ENCODE results near the gene ZBTB40. TPM values are rescaled to one million over a fixed set of nuclear protein-coding genes. Genes with fewer than 3 reads are reported as not detected.

Gene ZBTB40
- total and polyA plus RNA-seq, 9 of the 15 experiments (the other 6 are each of a cell fraction or from before 2014, with no cell fraction given), result 2.6 to 26.0 (median 18.8) TPM

- Histone ChIP-seq H3K4me2 (ENCODE audit: insufficient read depth, low read length) (no peak overlapping the region), H3K9ac (ENCODE audit: insufficient read depth in 1 of 2, low read depth in 2 of 2, low read length in 2 of 2) (no peak overlapping the region), H3K9me1 (ENCODE audit: control insufficient read depth, insufficient read depth, low read length) (no peaks in the 10 kb centered on the region), H3K27ac (ENCODE audit: extremely low read depth, low read depth, low read length) (no peak overlapping the region; the same call in 2 of the 3 replicates), H3K4me1 (replicated peaks in 1 of 2; ENCODE audit: control insufficient read depth in 2 of 2, insufficient read depth in 2 of 2, low read length in 2 of 2) (peaks cover 19 to 31% of the 10 kb centered on the region in 2 experiments; a peak in 4 of 5 replicates), H3K9me3 (replicated peaks; ENCODE audit: control insufficient read depth, insufficient read depth, low read depth, low read length) (peaks cover 9% of the 10 kb centered on the region), H3K27me3 (ENCODE audit: control insufficient read depth in 2 of 2, insufficient read depth in 2 of 2, low read length in 2 of 2) (no peaks in the 10 kb centered on the region), H3K36me3 (ENCODE audit: control insufficient read depth, insufficient read depth, low read length) (no peaks in the 10 kb centered on the region), H2AFZ (ENCODE audit: low read depth, low read length) (peak overlapping the region; percentile 27), H3K79me2 (ENCODE audit: control insufficient read depth, insufficient read depth, low read length) (peaks cover 36% of the 10 kb centered on the region), H3K4me3 (no peak overlapping the region), H4K20me1 (replicated peaks; ENCODE audit: control insufficient read depth, insufficient read depth, low read length) (no peaks in the 10 kb centered on the region)
- ATAC-seq (no peak), DNase-seq (ENCODE audit: extremely low read depth in 1 of 4, low spot score in 3 of 4) (no peak), FAIRE-seq (no peak)
- POLR2A ChIA-PET, result interaction anchor here (0.6 to 1.4 kb wide), 4 partner anchors 10 to 60 kb away, joined by 3 read pairs; no protein-coding TSS in a partner anchor
- WGBS (ENCODE audit: insufficient coverage, low coverage, missing lambda C conversion rate), result 81% methylated on average over 12 of the region's 12 CpGs
- in situ Hi-C loops (cut with MboI) (no loop called here), intact Hi-C loops (cut with micrococcal nuclease) (no loop called here)
- TF ChIP-seq PHF20 (IDR thresholded peaks at IDR 0.05; ENCODE audit: partially characterized antibody), result no peak
- no peak for TF ChIP-seq NR2C1 (IDR thresholded peaks at IDR 0.05)
- no peak for TF ChIP-seq NR2C1 (tag; IDR thresholded peaks at IDR 0.05)
- no peak for TF ChIP-seq ZKSCAN1 (IDR thresholded peaks at IDR 0.05; ENCODE audit: low read depth, low read length)
- CTCF ChIA-PET (ENCODE audit: low intra/inter-chr PET ratio), result no interaction called here
- no TSS peak for BruUV-seq (replicated peaks)
These were observed 1.2 kb upstream of the ZBTB40 start for GRCh38 chr1:22450351-22451021.

GRCh38 chr1:22452481-22452957 is 868 bp downstream of the ZBTB40 start:
- WGBS (ENCODE audit: insufficient coverage, low coverage, missing lambda C conversion rate), result 1% methylated on average over 12 of the region's 12 CpGs
- H3K36me3 ChIP-seq (ENCODE audit: control insufficient read depth, insufficient read depth, low read length), result no peaks in the 10 kb centered on the region
- DNase-seq (ENCODE audit: extremely low read depth in 1 of 4, low spot score in 3 of 4), result peak in 1 of 4 experiments; percentile 54
- peaks cover 9% of the 10 kb centered on the region for H3K9me3 ChIP-seq (replicated peaks; ENCODE audit: control insufficient read depth, insufficient read depth, low read depth, low read length)
- CTCF ChIA-PET (ENCODE audit: low intra/inter-chr PET ratio), result interaction anchor here (0.7 kb wide), 1 partner anchor 159 kb away, joined by 4 read pairs; no protein-coding TSS in a partner anchor
- H3K4me2 ChIP-seq (ENCODE audit: insufficient read depth, low read length), result peak overlapping the region; percentile 97
- no peaks in the 10 kb centered on the region for H3K9me1 ChIP-seq (ENCODE audit: control insufficient read depth, insufficient read depth, low read length)
- H3K79me2 ChIP-seq (ENCODE audit: control insufficient read depth, insufficient read depth, low read length), result peaks cover 50% of the 10 kb centered on the region
- peaks cover 16 to 38% of the 10 kb centered on the region in 2 experiments for H3K4me1 ChIP-seq (replicated peaks in 1 of 2; ENCODE audit: control insufficient read depth in 2 of 2, insufficient read depth in 2 of 2, low read length in 2 of 2)
- intact Hi-C loops (cut with micrococcal nuclease), result no loop called here
- peak; percentile 74 for FAIRE-seq
- BruUV-seq (replicated peaks), result no TSS peak
- peak overlapping the region; percentile 82 for H3K27ac ChIP-seq (ENCODE audit: extremely low read depth, low read depth, low read length)
- H3K9ac ChIP-seq (ENCODE audit: insufficient read depth in 1 of 2, low read depth in 2 of 2, low read length in 2 of 2), result peak overlapping the region; percentile 87 to 97; a peak in 3 of 4 replicates
- in situ Hi-C loops (cut with MboI), result no loop called here
- peak overlapping the region; percentile 96 for H3K4me3 ChIP-seq
- peak; percentile 47 for ATAC-seq
- POLR2A ChIA-PET, result interaction anchor here (2.0 to 2.6 kb wide), 3 partner anchors 10 to 22 kb away, joined by 5 to 11 read pairs (median 7); no protein-coding TSS in a partner anchor
- peaks cover 5% of the 10 kb centered on the region; the same call in 1 of the 2 replicates for H4K20me1 ChIP-seq (replicated peaks; ENCODE audit: control insufficient read depth, insufficient read depth, low read length)
- H3K27me3 ChIP-seq (ENCODE audit: control insufficient read depth in 2 of 2, insufficient read depth in 2 of 2, low read length in 2 of 2), result no peaks in the 10 kb centered on the region
- peak overlapping the region; percentile 91 for H2AFZ ChIP-seq (ENCODE audit: low read depth, low read length)
- TF ChIP-seq XRCC3 (IDR thresholded peaks at IDR 0.05), result no peak
- 0 out of 2 replicates have a peak, but pooled peaks have one; percentile 5 for TF ChIP-seq ETV1 (tag; conservative IDR thresholded peaks at IDR 0.05; ENCODE audit: low read depth)
- TF ChIP-seq GTF2A2 (tag; IDR thresholded peaks at IDR 0.05), result no peak
- no peak for TF ChIP-seq FOXM1 (IDR thresholded peaks at IDR 0.05; ENCODE audit: low read depth)
- 0 out of 2 replicates have a peak, but pooled peaks have one; percentile 9 for TF ChIP-seq FOXM1 (CRISPR knock-in tag; IDR thresholded peaks at IDR 0.05; ENCODE audit: low read depth)
- TF ChIP-seq, protein P1, sequence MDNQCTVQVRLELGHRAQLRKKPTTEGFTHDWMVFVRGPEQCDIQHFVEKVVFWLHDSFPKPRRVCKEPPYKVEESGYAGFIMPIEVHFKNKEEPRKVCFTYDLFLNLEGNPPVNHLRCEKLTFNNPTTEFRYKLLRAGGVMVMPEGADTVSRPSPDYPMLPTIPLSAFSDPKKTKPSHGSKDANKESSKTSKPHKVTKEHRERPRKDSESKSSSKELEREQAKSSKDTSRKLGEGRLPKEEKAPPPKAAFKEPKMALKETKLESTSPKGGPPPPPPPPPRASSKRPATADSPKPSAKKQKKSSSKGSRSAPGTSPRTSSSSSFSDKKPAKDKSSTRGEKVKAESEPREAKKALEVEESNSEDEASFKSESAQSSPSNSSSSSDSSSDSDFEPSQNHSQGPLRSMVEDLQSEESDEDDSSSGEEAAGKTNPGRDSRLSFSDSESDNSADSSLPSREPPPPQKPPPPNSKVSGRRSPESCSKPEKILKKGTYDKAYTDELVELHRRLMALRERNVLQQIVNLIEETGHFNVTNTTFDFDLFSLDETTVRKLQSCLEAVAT (IDR thresholded peaks at IDR 0.05), result no peak
- peak; percentile 11 for TF ChIP-seq TBP (optimal IDR thresholded peaks at IDR 0.05; ENCODE audit: low read depth, low read length)
- TF ChIP-seq ZBTB17 (CRISPR knock-in tag; IDR thresholded peaks at IDR 0.05), result no peak
- no peak for TF ChIP-seq NKRF (IDR thresholded peaks at IDR 0.05; ENCODE audit: borderline replicate concordance)

Data from K562 (cell line).